ENCODE measurements around the gene PIP4K2A. TPM values are rescaled to one million over a fixed set of nuclear protein-coding genes. Genes with fewer than 3 reads are reported as not detected.

The PIP4K2A gene
- total and polyA plus RNA-seq, 10 donors: 30.1 to 168 (median 101) TPM

DNA sequence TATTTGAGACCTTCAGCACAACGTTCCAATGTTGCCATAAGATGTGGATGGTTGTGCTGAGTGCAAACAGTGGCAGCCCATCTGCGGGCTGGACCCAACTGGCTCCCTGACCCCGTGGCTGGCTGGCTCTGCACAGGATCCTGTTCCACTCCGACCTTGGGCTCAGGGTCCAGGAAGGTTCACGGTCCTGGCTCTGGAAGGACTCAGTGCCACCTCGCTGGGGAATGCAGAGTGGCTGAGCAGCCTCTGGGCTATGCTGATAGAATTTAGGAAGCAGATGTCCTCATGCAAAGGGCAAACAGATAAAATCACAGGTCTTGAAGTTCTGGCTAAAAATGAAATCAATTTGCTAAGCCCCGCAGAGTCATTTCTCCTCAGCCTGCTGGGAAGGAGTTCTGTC is 171.6 kb downstream of the PIP4K2A start:
- WGBS, 5 donors: 68 to 83% (median 71%) methylated on average over 7 of the region's 7 CpGs
- TF ChIP-seq POLR2A (IDR thresholded peaks at IDR 0.05) (no peak), POLR2AphosphoS5 (IDR thresholded peaks at IDR 0.05) (peak in 2 of 3 donors; percentile 22 to 53)
- Histone ChIP-seq H3K27me3 (replicated peaks in 1 of 7) (no peaks in the 10 kb centered on the region), H3K36me3 (peaks cover 0 to 100% (median 81%) of the 10 kb centered on the region in 6 donors), H3K27ac (no peak overlapping the region), H3K4me3 (no peak overlapping the region), H3K9me3 (no peaks in the 10 kb centered on the region), H3K4me1 (peaks cover 0 to 12% (median 2%) of the 10 kb centered on the region in 6 donors)
- no peak for DNase-seq
- intact Hi-C loops (cut with DNase I; ENCODE audit: low total_unique reads): no loop called here

DNA sequence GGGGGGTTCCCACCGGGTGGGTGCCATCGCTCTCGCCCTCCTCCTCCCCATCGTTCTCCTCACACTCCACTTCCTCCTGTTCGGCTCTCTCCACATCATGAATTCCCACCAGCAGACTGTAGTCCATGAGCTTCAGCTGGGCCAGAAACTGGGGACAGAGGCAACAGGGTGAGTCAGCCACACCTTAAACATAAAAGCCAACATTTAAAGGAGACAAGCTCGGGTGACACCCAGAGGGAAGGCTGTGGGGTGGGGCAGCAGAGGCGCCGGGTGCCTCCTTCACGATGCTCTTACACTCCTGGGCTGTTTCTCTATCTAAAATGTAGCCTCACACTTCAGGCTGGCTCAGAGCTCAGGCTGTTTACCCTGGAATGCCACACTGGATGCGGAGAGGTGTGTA is 172.5 kb downstream of the PIP4K2A start:
- H3K4me1 ChIP-seq: peaks cover 0 to 12% (median 2%) of the 10 kb centered on the region in 6 donors
- no peak for DNase-seq
- no peaks in the 10 kb centered on the region for H3K27me3 ChIP-seq (replicated peaks in 1 of 7)
- H3K9me3 ChIP-seq: no peaks in the 10 kb centered on the region
- TF ChIP-seq POLR2AphosphoS5 (IDR thresholded peaks at IDR 0.05) (peak in 1 of 3 donors; percentile 26), CTCF (IDR thresholded peaks at IDR 0.05 in 8 of 11, conservative IDR thresholded peaks at IDR 0.05 in 3 of 11) (no peak)
- intact Hi-C loops (cut with DNase I; ENCODE audit: low total_unique reads): no loop called here
- H3K36me3 ChIP-seq: peaks cover 0 to 100% (median 85%) of the 10 kb centered on the region in 6 donors
- no peak overlapping the region for H3K4me3 ChIP-seq
- WGBS, 5 donors: 92 to 97% (median 93%) methylated on average over 10 of the region's 10 CpGs
- H3K27ac ChIP-seq: no peak overlapping the region

- 82 to 91% (median 91%) methylated on average over 11 of the region's 11 CpGs for WGBS, 5 donors
- DNase-seq: no peak
- no peaks in the 10 kb centered on the region for H3K27me3 ChIP-seq (replicated peaks in 1 of 7)
- no peak overlapping the region for H3K27ac ChIP-seq
- H3K9me3 ChIP-seq: no peaks in the 10 kb centered on the region
- peaks cover 0 to 100% (median 80%) of the 10 kb centered on the region in 6 donors for H3K36me3 ChIP-seq
- H3K4me1 ChIP-seq: peaks cover 0 to 3% (median under 1%) of the 10 kb centered on the region in 6 donors
- H3K4me3 ChIP-seq: no peak overlapping the region
- intact Hi-C loops (cut with DNase I; ENCODE audit: low total_unique reads): no loop called here
- TF ChIP-seq CTCF (IDR thresholded peaks at IDR 0.05 in 8 of 11, conservative IDR thresholded peaks at IDR 0.05 in 3 of 11) (no peak), POLR2AphosphoS5 (IDR thresholded peaks at IDR 0.05) (no peak), POLR2A (IDR thresholded peaks at IDR 0.05) (no peak)
Observed at GRCh38 chr10:22539579-22540298, 174.6 kb downstream of the PIP4K2A start.

DNA sequence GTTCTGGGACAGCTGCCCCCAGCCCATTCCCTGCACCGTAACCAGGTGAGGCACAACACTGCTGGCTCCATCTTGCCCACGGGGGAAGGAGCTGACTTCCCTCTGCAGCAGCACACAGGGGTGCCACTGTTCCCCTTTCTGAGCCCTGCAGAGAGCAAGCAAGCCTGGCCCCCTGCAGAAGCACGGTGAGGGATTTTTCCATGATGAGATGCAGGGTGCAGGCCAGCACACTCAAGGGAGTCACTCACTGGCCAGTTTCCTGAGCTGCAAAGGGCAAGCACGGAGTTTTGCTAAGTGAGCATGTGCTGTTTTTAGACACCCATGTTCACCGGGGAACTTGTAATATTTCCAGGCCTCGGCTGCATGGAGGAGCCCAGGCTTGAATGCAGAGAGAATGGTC is 176.6 kb downstream of the PIP4K2A start:
- peaks cover 0 to 96% (median 72%) of the 10 kb centered on the region in 6 donors for H3K36me3 ChIP-seq
- H3K9me3 ChIP-seq: no peaks in the 10 kb centered on the region
- no peak for DNase-seq
- no peak for TF ChIP-seq POLR2A (IDR thresholded peaks at IDR 0.05)
- peak; percentile 9 to 53 (median 35) for TF ChIP-seq POLR2AphosphoS5 (IDR thresholded peaks at IDR 0.05)
- TF ChIP-seq CTCF (IDR thresholded peaks at IDR 0.05 in 8 of 11, conservative IDR thresholded peaks at IDR 0.05 in 3 of 11): no peak
- no peaks in the 10 kb centered on the region for H3K4me1 ChIP-seq
- H3K27ac ChIP-seq: no peak overlapping the region
- H3K4me3 ChIP-seq: no peak overlapping the region
- intact Hi-C loops (cut with DNase I; ENCODE audit: low total_unique reads): no loop called here
- WGBS, 5 donors: 71 to 85% (median 82%) methylated on average over 4 to 6 of the region's 6 CpGs
- H3K27me3 ChIP-seq (replicated peaks in 1 of 7): no peaks in the 10 kb centered on the region

Measured in spleen (tissue), 11 donors.